ENCODE results near the gene RBFOX2.

- TF ChIP-seq CTCF (IDR thresholded peaks at IDR 0.05) (no peak), POLR2A (IDR thresholded peaks at IDR 0.05) (no peak)
Observed at GRCh38 chr22:35991168-35991567, 37.5 kb downstream of the RBFOX2 start.
